OCI-LY3 (cell line): ENCODE measurements around the gene SMC1A.

Source experiments
- EZH2phosphoT487 ChIP-seq: fragments of 200-600 bp; shearing (Covaris generic); IDR thresholded peaks from 2 replicates; pipeline ENCODE4 v1.6.1; 2018; ENCODE audit warnings: antibody characterized with exemption, mixed run types, low read depth
- TF ChIP-seq, protein P1 (sequence below): fragments of 200-600, 300-600 bp; sonication (generic); IDR thresholded peaks from 2 replicates; pipeline ENCODE4 v1.5.1; 2014; ENCODE audit warnings: antibody characterized with exemption, low read length, low read depth

DNA sequence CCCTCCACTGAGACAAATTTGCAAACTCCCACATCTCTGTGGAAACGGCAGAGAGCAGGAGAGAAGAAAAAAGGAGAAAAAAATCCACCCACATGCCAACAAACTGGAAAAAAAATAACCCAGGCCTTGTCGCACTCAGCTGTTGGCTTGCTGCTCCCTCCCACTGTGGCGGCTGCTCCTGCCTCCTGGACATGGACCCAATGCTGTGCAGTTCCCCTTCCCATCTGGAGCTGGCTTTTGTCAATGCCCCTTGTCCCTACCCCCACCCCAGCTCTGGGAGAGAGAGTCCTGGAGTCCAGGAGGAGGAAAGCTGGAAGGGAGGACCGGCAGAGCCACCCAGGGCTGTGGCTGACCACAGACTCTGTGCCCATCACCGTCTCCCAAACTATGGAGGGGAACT, 90.2 kb downstream of the SMC1A start:
- TF ChIP-seq, protein P1, sequence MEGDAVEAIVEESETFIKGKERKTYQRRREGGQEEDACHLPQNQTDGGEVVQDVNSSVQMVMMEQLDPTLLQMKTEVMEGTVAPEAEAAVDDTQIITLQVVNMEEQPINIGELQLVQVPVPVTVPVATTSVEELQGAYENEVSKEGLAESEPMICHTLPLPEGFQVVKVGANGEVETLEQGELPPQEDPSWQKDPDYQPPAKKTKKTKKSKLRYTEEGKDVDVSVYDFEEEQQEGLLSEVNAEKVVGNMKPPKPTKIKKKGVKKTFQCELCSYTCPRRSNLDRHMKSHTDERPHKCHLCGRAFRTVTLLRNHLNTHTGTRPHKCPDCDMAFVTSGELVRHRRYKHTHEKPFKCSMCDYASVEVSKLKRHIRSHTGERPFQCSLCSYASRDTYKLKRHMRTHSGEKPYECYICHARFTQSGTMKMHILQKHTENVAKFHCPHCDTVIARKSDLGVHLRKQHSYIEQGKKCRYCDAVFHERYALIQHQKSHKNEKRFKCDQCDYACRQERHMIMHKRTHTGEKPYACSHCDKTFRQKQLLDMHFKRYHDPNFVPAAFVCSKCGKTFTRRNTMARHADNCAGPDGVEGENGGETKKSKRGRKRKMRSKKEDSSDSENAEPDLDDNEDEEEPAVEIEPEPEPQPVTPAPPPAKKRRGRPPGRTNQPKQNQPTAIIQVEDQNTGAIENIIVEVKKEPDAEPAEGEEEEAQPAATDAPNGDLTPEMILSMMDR: no peak
- no peak for TF ChIP-seq EZH2phosphoT487
